Fibroblast of lung (primary cell): ENCODE results near the gene RAG1. TPM values are rescaled to one million over a fixed set of nuclear protein-coding genes. Genes with fewer than 3 reads are reported as not detected.

Experiments
- DNase-seq, 2 donors: peaks; one replicate each; pipeline versions ENCODE4 v3.0.0 to v3.0.0-alpha.2; 2010; ENCODE audit warnings: low read depth in 2 of 2
- H2AFZ ChIP-seq: 2 replicates; pipeline ENCODE4 v1.5.1; 2012; ENCODE audit warnings: low read length, control low read depth, inconsistent platforms
- H3K27ac ChIP-seq: 2 replicates; pipeline ENCODE4 v1.5.1; 2011; ENCODE audit warnings: low read length, control low read depth; ENCODE audit not compliant: insufficient read depth
- H3K27me3 ChIP-seq: 2 replicates; pipeline ENCODE4 v1.5.1; 2011; ENCODE audit warnings: mild to moderate bottlenecking, low read length; ENCODE audit not compliant: control insufficient read depth, insufficient read depth
- H3K36me3 ChIP-seq: 2 replicates; pipeline ENCODE4 v1.5.1; 2011; ENCODE audit warnings: low read length; ENCODE audit not compliant: control insufficient read depth, insufficient read depth
- H3K4me1 ChIP-seq: 2 replicates; pipeline ENCODE4 v1.5.1; 2011; ENCODE audit warnings: low read length; ENCODE audit not compliant: control insufficient read depth, insufficient read depth; ENCODE audit errors: extremely low read depth
- H3K4me2 ChIP-seq: 2 replicates; pipeline ENCODE4 v1.5.1; 2011; ENCODE audit warnings: low read length, control low read depth; ENCODE audit not compliant: insufficient read depth; ENCODE audit errors: extremely low read depth
- H3K4me3 ChIP-seq, 4 experiments: fragments of 200-600 bp in 1 of 4; sonication (generic) in 1 of 4; replicated peaks in 1 of 4; 2 replicates each; pipeline ENCODE4 v1.5.1; 2011 to 2016; ENCODE audit warnings: low read length in 4 of 4, low read depth in 3 of 4, mild to moderate bottlenecking in 3 of 4, control low read depth in 2 of 4, inconsistent platforms in 1 of 4, mixed read lengths in 1 of 4; ENCODE audit not compliant: insufficient read depth in 1 of 4; ENCODE audit errors: control extremely low read depth in 1 of 4
- H3K79me2 ChIP-seq: 2 replicates; pipeline ENCODE4 v1.5.1; 2012; ENCODE audit warnings: mild to moderate bottlenecking, low read length, inconsistent platforms; ENCODE audit not compliant: control insufficient read depth, insufficient read depth
- H3K9ac ChIP-seq: 2 replicates; pipeline ENCODE4 v1.5.1; 2011; ENCODE audit warnings: mild to moderate bottlenecking, low read length, control low read depth; ENCODE audit not compliant: insufficient read depth
- H3K9me3 ChIP-seq: 2 replicates; pipeline ENCODE4 v1.5.1; 2012; ENCODE audit warnings: low read depth, low read length; ENCODE audit not compliant: control insufficient read depth, insufficient read depth
- H4K20me1 ChIP-seq: 2 replicates; pipeline ENCODE4 v1.5.1; 2011; ENCODE audit warnings: low read length; ENCODE audit not compliant: control insufficient read depth, insufficient read depth; ENCODE audit errors: extremely low read depth
- CTCF ChIP-seq, 2 donors: IDR thresholded peaks in 1 of 2; conservative IDR thresholded peaks in 1 of 2; 1 replicate in 1 of 2; 2 replicates in 1 of 2; pipeline ENCODE4 v1.5.1; 2011 to 2012; ENCODE audit warnings: low read length in 2 of 2, control low read depth in 1 of 2, inconsistent platforms in 1 of 2, low read depth in 1 of 2, mild to moderate bottlenecking in 1 of 2
- EZH2 ChIP-seq: IDR thresholded peaks from 2 replicates; pipeline ENCODE4 v1.5.1; 2012; ENCODE audit warnings: low read length, control low read depth, mild to moderate bottlenecking; ENCODE audit errors: missing control alignments
- polyA plus RNA-seq, 2 donors: library from polyadenylated mRNA; depleted of rRNA in 1 of 2; stranded (reverse) in 1 of 2; unstranded in 1 of 2; fragments of >200 nt; gene quantifications; 2 replicates each; pipeline ENCODE4 v1.2.1, GENCODE V29; 2011 to 2012; ENCODE audit warnings: missing spikeins in 1 of 2
- total RNA-seq: library from RNA; depleted of rRNA; stranded (reverse); fragments of >200 nt; gene quantifications from 2 replicates; pipeline ENCODE4 v1.2.1, GENCODE V29; 2014

Gene RAG1
- total and polyA plus RNA-seq, 2 donors (not counting 1 experiment from before 2014, with no cell fraction given), result 0.08 to 0.99 TPM

GRCh38 chr11:36602135-36602534 lies 34.3 kb downstream of the RAG1 start:
- Histone ChIP-seq H3K27ac (no peak overlapping the region), H3K27me3 (no peaks in the 10 kb centered on the region), H3K79me2 (no peaks in the 10 kb centered on the region), H2AFZ (no peak overlapping the region), H3K9ac (no peak overlapping the region), H3K4me2 (no peak overlapping the region), H3K36me3 (no peaks in the 10 kb centered on the region), H3K4me3 (no peak overlapping the region), H3K4me1 (no peaks in the 10 kb centered on the region), H4K20me1 (no peaks in the 10 kb centered on the region), H3K9me3 (no peaks in the 10 kb centered on the region)
- TF ChIP-seq EZH2, result no peak
- no peak for TF ChIP-seq CTCF (conservative IDR thresholded peaks at IDR 0.05 in 1 of 2, IDR thresholded peaks at IDR 0.05 in 1 of 2; ENCODE audit: low read depth in 1 of 2, low read length in 2 of 2)
- no peak for DNase-seq

DNA sequence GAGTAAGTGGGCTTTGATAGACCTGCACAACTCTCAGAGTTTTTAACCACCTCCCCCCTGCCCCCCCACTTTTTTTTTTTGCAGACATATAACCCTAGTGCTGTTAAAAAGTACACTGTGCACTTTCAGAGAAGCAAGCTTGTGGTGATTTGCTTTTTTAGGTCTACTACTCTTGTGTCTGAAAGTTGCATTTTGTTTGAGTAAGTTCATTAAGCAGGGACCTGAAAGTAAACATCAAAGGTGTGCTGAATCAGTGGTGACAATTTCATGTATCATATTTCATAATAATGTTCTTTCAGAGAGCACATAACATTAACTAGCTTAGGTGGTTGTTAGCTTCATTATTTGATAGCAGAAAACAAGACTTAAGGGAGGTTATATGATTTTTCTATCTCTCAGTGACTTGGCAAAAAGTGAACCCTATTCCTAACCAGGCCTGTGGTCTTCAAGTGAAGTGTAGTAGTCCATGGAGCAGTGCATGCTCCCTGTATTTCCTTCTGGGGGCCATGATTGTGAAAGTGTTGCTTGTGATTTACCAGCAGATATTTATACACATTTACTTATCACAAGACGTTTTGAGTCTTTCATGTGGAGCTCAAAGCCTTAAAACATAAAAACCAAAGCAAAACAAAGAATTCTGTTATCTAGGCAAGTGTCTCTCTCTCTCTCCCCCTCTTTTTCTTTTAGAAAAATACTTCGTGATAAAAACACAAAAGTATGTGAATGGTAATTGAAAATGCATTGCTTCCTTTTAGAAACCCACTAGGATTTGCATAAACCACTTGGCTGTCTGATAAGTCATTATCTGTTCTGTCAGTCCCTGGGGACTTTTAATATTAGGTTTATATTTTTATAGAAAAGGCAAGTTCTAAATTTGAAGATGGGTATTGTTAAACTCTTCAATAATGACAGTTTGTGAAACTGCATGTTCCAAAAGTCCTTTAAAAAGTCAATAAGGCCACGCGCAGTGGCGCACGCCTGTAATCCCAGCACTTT lies 37.7 kb downstream of the RAG1 start:
- no peak overlapping the region for H3K4me3 ChIP-seq
- DNase-seq, result no peak
- H3K36me3 ChIP-seq, result no peaks in the 10 kb centered on the region
- H4K20me1 ChIP-seq, result no peaks in the 10 kb centered on the region
- no peaks in the 10 kb centered on the region for H3K9me3 ChIP-seq
- H3K27me3 ChIP-seq, result no peaks in the 10 kb centered on the region
- H3K79me2 ChIP-seq, result no peaks in the 10 kb centered on the region
- no peak for TF ChIP-seq EZH2
- no peak for TF ChIP-seq CTCF (conservative IDR thresholded peaks at IDR 0.05 in 1 of 2, IDR thresholded peaks at IDR 0.05 in 1 of 2; ENCODE audit: low read depth in 1 of 2, low read length in 2 of 2)
- no peak overlapping the region for H2AFZ ChIP-seq
- no peak overlapping the region for H3K9ac ChIP-seq
- H3K4me1 ChIP-seq, result no peaks in the 10 kb centered on the region
- no peak overlapping the region for H3K27ac ChIP-seq
- H3K4me2 ChIP-seq, result no peak overlapping the region

- no peak overlapping the region for H3K4me3 ChIP-seq
- H3K4me1 ChIP-seq, result no peaks in the 10 kb centered on the region
- no peak overlapping the region for H3K9ac ChIP-seq
- no peaks in the 10 kb centered on the region for H3K9me3 ChIP-seq
- H3K27ac ChIP-seq, result no peak overlapping the region
- H2AFZ ChIP-seq, result no peak overlapping the region
- no peak for TF ChIP-seq EZH2
- H3K36me3 ChIP-seq, result no peaks in the 10 kb centered on the region
- H3K27me3 ChIP-seq, result no peaks in the 10 kb centered on the region
- H3K79me2 ChIP-seq, result no peaks in the 10 kb centered on the region
- no peaks in the 10 kb centered on the region for H4K20me1 ChIP-seq
- no peak overlapping the region for H3K4me2 ChIP-seq
- no peak for DNase-seq
Observed at GRCh38 chr11:36608491-36609199, 40.8 kb downstream of the RAG1 start.
